CD4-positive, alpha-beta T cell (primary cell): ENCODE results near the gene FARS2. TPM values are rescaled to one million over a fixed set of nuclear protein-coding genes. Genes with fewer than 3 reads are reported as not detected.

Experiments used
- ATAC-seq: fragments of 200-7000 bp; cut with Tn5 transposase; one replicate; pipeline ENCODE4 v1.10.0; 2022; ENCODE audit warnings: mild to moderate bottlenecking; ENCODE audit not compliant: poor library complexity
- CTCF ChIA-PET: fragments of 350-600 bp; sonication (Branson Sonifier 250); formaldehyde crosslinking; loops from one replicate; lab custom pipeline; 2021; ENCODE audit warnings: antibody characterized with exemption, inconsistent platforms; lab: Charles Lee
- POLR2A ChIA-PET: fragments of 350-600 bp; sonication (Branson Sonifier 250); formaldehyde crosslinking; loops from one replicate; lab custom pipeline; 2021; ENCODE audit warnings: antibody characterized with exemption, inconsistent platforms; lab: Charles Lee
- DNase-seq, 14 experiments: peaks; one replicate each; pipeline ENCODE4 v3.0.0-alpha.2; 2013 to 2020; ENCODE audit warnings: mixed read lengths in 2 of 14
- H3K27ac ChIP-seq, 2 donors: one replicate each; pipeline versions ENCODE4 v1.5.1 to v1.7.0; 2013; ENCODE audit warnings: low read length in 2 of 2, low read depth in 1 of 2, mild to moderate bottlenecking in 1 of 2
- H3K27me3 ChIP-seq, 2 experiments: 1 replicate in 1 of 2; 2 replicates in 1 of 2; pipeline versions ENCODE4 v1.6.1 to v1.7.0; 2013; ENCODE audit warnings: low read length in 2 of 2, control low read depth in 1 of 2, mild to moderate bottlenecking in 1 of 2, moderate library complexity in 1 of 2; ENCODE audit not compliant: insufficient read depth in 2 of 2, control insufficient read depth in 1 of 2
- H3K36me3 ChIP-seq: one replicate; pipeline ENCODE4 v1.6.1; 2013; ENCODE audit warnings: low read length, control low read depth; ENCODE audit not compliant: insufficient read depth
- H3K4me1 ChIP-seq: one replicate; pipeline ENCODE4 v1.6.1; 2013; ENCODE audit warnings: low read length, control low read depth; ENCODE audit not compliant: insufficient read depth
- H3K4me3 ChIP-seq: one replicate; pipeline ENCODE4 v1.5.1; 2013; ENCODE audit warnings: mild to moderate bottlenecking, low read length, moderate library complexity
- H3K9me3 ChIP-seq, 2 experiments: 1 replicate in 1 of 2; 2 replicates in 1 of 2; pipeline versions ENCODE4 v1.6.1 to v1.7.0; 2013; ENCODE audit warnings: low read length in 2 of 2, mild to moderate bottlenecking in 2 of 2, control low read depth in 1 of 2, moderate library complexity in 1 of 2; ENCODE audit not compliant: control insufficient read depth in 1 of 2, insufficient read depth in 1 of 2
- H3K27ac Mint-ChIP-seq: one replicate; pipeline ENCODE4 v1.8.0; 2020; ENCODE audit warnings: mixed read lengths
- H3K27me3 Mint-ChIP-seq: one replicate; pipeline ENCODE4 v1.8.0; 2021; ENCODE audit warnings: mixed read lengths
- H3K36me3 Mint-ChIP-seq: one replicate; pipeline ENCODE4 v1.8.0; 2021; ENCODE audit warnings: low read depth, mixed read lengths
- H3K4me1 Mint-ChIP-seq: one replicate; pipeline ENCODE4 v1.8.0; 2021; ENCODE audit warnings: low read depth, mixed read lengths
- H3K4me3 Mint-ChIP-seq: one replicate; pipeline ENCODE4 v1.8.0; 2020; ENCODE audit warnings: mild to moderate bottlenecking, mixed read lengths
- H3K9me3 Mint-ChIP-seq: one replicate; pipeline ENCODE4 v1.8.0; 2020; ENCODE audit warnings: mixed read lengths
- intact Hi-C, 2 experiments: fragments of 100-400 bp; cut with DNase I in 1 of 2; cut with micrococcal nuclease in 1 of 2; formaldehyde crosslinking; loops; one replicate each; pipeline versions ENCODE4 v1.15.1 to v1.9.0; 2023 to 2025; cut with DNase I, micrococcal nuclease
- total RNA-seq, 174 experiments: library from RNA in 2 of 174; stranded (reverse) in 2 of 174; gene quantifications; one replicate each; pipeline ENCODE4 v1.2.3 and lab custom pipeline; 2021 to 2026
- TF ChIP-seq, protein P1 (sequence below): fragments of 200-600 bp; IDR thresholded peaks from one replicate; pipeline ENCODE4 v1.8.0; 2022; ENCODE audit warnings: antibody characterized with exemption, mild to moderate bottlenecking

The FARS2 gene
- total RNA-seq, 2 experiments from 2014 or later = 12.6 to 12.8 TPM

DNA sequence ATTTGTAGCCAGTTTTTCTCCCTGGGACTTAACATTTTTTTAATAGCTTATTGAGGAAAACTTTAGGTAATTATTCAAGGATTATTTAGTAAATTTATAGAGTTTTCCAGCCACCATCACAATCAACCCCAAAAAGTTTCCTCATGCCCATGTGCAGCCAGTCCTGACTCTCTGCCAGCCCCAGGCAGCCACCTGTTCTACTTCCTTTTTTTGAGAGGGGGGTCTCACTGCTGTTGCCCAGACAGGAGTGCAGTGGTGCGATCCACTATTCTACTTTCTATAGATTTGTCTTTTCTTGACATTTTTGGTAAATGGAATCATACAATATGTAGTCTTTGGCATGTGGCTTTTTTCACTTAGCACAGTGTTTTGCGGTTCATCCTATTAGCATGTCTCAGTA, 200.1 kb downstream of the FARS2 start:
- ATAC-seq (no peak), DNase-seq (no peak)
- Histone ChIP-seq H3K4me3 (no peak overlapping the region), H3K27ac (no peak overlapping the region), H3K36me3 (no peaks in the 10 kb centered on the region), H3K4me1 (no peaks in the 10 kb centered on the region), H3K27me3 (no peaks in the 10 kb centered on the region), H3K9me3 (no peaks in the 10 kb centered on the region)
- H3K27ac Mint-ChIP-seq = no peak overlapping the region
- H3K27me3 Mint-ChIP-seq = no peaks in the 10 kb centered on the region
- no peak overlapping the region for H3K4me3 Mint-ChIP-seq
- ChIA-PET POLR2A (no interaction called here), CTCF (no interaction called here)
- TF ChIP-seq, protein P1, sequence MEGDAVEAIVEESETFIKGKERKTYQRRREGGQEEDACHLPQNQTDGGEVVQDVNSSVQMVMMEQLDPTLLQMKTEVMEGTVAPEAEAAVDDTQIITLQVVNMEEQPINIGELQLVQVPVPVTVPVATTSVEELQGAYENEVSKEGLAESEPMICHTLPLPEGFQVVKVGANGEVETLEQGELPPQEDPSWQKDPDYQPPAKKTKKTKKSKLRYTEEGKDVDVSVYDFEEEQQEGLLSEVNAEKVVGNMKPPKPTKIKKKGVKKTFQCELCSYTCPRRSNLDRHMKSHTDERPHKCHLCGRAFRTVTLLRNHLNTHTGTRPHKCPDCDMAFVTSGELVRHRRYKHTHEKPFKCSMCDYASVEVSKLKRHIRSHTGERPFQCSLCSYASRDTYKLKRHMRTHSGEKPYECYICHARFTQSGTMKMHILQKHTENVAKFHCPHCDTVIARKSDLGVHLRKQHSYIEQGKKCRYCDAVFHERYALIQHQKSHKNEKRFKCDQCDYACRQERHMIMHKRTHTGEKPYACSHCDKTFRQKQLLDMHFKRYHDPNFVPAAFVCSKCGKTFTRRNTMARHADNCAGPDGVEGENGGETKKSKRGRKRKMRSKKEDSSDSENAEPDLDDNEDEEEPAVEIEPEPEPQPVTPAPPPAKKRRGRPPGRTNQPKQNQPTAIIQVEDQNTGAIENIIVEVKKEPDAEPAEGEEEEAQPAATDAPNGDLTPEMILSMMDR = no peak
- H3K36me3 Mint-ChIP-seq = peaks cover 7% of the 10 kb centered on the region
- intact Hi-C loops = no loop called here
- no peaks in the 10 kb centered on the region for H3K9me3 Mint-ChIP-seq
- H3K4me1 Mint-ChIP-seq = peaks cover 15% of the 10 kb centered on the region

DNA sequence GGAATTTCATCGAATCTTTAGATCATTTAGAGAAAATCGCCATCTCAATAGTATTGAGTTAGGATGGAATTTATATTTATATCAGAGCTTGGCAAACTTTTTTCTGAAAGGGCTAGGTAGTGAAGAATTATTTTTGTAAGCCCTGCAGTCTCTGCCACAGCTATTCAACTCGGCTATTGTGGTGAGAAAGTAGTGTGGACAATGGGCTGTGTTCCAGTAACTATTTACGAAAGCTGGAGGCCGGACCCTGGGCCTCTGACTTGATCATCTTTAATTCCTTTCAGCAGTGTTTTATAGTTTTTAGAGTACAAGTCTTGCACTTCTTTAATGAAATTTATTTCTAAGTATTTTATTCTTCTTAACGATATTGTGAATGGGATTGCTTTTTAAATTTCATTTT, 201.5 kb downstream of the FARS2 start:
- ChIA-PET POLR2A (no interaction called here), CTCF (no interaction called here)
- no peaks in the 10 kb centered on the region for H3K27me3 Mint-ChIP-seq
- H3K4me3 Mint-ChIP-seq = no peak overlapping the region
- peaks cover 15% of the 10 kb centered on the region for H3K4me1 Mint-ChIP-seq
- Histone ChIP-seq H3K4me3 (no peak overlapping the region), H3K27me3 (no peaks in the 10 kb centered on the region), H3K4me1 (no peaks in the 10 kb centered on the region), H3K9me3 (no peaks in the 10 kb centered on the region), H3K27ac (no peak overlapping the region), H3K36me3 (no peaks in the 10 kb centered on the region)
- TF ChIP-seq, protein P1 = no peak
- H3K9me3 Mint-ChIP-seq = no peaks in the 10 kb centered on the region
- ATAC-seq (no peak), DNase-seq (no peak)
- H3K36me3 Mint-ChIP-seq = peaks cover 7% of the 10 kb centered on the region
- H3K27ac Mint-ChIP-seq = no peak overlapping the region
- intact Hi-C loops = no loop called here

DNA sequence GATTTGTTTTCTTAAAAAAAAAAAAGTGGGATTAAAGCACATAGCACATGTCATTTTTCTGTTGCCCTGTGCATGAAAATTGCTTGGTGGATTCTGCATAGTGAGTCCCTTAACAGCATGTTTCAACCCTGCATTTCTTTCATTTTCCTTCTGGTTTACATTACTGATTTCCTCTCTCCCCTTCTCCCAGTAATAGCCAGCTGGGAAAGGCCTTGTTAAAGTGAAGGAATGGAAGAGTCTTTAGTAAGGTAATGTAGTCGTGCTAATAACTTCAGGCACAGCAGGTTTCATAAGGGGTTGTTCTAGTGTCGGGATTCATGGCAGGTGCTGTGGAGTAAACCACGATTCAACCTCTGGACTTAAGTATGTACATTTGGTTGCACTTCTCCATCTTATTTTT, 202.4 kb downstream of the FARS2 start:
- DNase-seq = no peak
- no peaks in the 10 kb centered on the region for H3K9me3 Mint-ChIP-seq
- POLR2A ChIA-PET = no interaction called here
- no peak overlapping the region for H3K27ac ChIP-seq
- H3K9me3 ChIP-seq = no peaks in the 10 kb centered on the region
- CTCF ChIA-PET = no interaction called here
- peaks cover 15% of the 10 kb centered on the region for H3K4me1 Mint-ChIP-seq
- H3K4me3 Mint-ChIP-seq = no peak overlapping the region
- no peaks in the 10 kb centered on the region for H3K36me3 ChIP-seq
- intact Hi-C loops = no loop called here
- TF ChIP-seq, protein P1 = no peak
- H3K27me3 ChIP-seq = no peaks in the 10 kb centered on the region
- no peak overlapping the region for H3K4me3 ChIP-seq
- peaks cover 7% of the 10 kb centered on the region for H3K36me3 Mint-ChIP-seq
- H3K27ac Mint-ChIP-seq = no peak overlapping the region
- H3K4me1 ChIP-seq = no peaks in the 10 kb centered on the region
- H3K27me3 Mint-ChIP-seq = no peaks in the 10 kb centered on the region
- ATAC-seq = no peak
